NT2/D1 (cell line): Measurements from ENCODE around the gene MAP1A.

Experiments used
- DNase-seq: peaks from one replicate; pipeline ENCODE4 v3.0.0-alpha.2; 2011; ENCODE audit warnings: low read depth, low spot score
- H3K27me3 ChIP-seq: 2 replicates; pipeline ENCODE4 v1.6.0; 2011; ENCODE audit warnings: mild to moderate bottlenecking; ENCODE audit not compliant: insufficient read length, insufficient read depth
- H3K36me3 ChIP-seq: 2 replicates; pipeline ENCODE4 v1.6.1; 2011; ENCODE audit warnings: mild to moderate bottlenecking, low read length, mixed read lengths; ENCODE audit not compliant: insufficient read depth, insufficient read length
- H3K4me1 ChIP-seq: 2 replicates; pipeline ENCODE4 v1.5.1; 2011; ENCODE audit not compliant: insufficient read depth, insufficient read length
- H3K4me3 ChIP-seq: 2 replicates; pipeline ENCODE4 v1.5.1; 2011; ENCODE audit warnings: low read depth; ENCODE audit not compliant: insufficient read length
- H3K9ac ChIP-seq: 2 replicates; pipeline ENCODE4 v1.6.0; 2011; ENCODE audit warnings: low read depth; ENCODE audit not compliant: insufficient read length
- H3K9me3 ChIP-seq: 2 replicates; pipeline ENCODE4 v1.5.1; 2011; ENCODE audit warnings: mild to moderate bottlenecking, low read length; ENCODE audit not compliant: insufficient read depth
- SUZ12 ChIP-seq: IDR thresholded peaks from 2 replicates; pipeline ENCODE4 v1.6.1; 2011; ENCODE audit not compliant: insufficient read length, insufficient read depth; ENCODE audit errors: extremely low read depth
- YY1 ChIP-seq: IDR thresholded peaks from 2 replicates; pipeline ENCODE4 v1.6.1; 2011; ENCODE audit not compliant: insufficient read length, insufficient read depth
- ZNF274 ChIP-seq: IDR thresholded peaks from 2 replicates; pipeline ENCODE4 v1.6.1; 2011; ENCODE audit warnings: mild to moderate bottlenecking, low read depth, low read length

Gene MAP1A

DNA sequence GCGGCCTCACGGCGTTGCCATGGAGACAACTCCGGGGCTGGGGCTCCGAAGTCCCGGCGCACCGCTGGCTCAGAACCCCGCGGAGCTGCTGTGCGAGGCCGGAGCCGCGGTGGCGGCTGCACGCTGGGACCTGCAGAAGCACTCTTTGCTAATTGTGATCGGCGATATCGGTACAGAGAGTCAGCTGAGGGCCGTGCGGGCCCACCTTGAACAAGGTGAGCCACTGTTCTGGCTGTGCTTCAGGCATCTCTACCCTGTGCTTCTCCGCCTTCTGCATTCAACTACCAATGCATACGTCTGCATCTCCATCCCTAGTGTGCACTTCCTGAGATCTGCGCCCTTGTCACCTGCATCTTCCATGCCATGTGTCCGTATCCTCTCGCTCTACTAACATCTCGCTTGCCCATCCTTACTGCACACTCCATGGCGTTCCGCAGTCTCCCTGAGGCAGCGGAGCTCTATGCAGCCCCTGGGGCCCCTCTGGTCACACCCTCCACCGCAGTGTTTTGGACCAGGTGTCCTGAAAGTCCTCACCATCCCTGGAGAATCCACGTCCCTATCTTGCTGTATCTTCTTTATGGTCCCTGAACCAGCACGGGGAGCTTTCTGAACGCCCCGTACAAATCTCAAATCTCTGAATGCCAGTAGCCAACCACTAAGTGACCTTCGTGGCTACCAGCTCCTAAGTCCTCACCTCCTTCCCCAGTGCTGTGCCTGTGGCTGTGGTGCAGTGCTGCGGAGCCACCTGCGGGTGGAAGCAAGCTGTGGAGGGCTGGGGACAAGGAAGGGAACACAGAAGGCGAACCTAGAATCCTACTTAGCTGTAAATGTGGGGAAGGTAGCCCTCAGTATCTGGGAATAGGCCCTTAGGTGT lies 6.2 kb upstream of the MAP1A start:
- DNase-seq = no peak
- Histone ChIP-seq H3K4me3 (peak overlapping the region; percentile 42), H3K27me3 (peaks cover 27% of the 10 kb centered on the region), H3K4me1 (peaks cover 12% of the 10 kb centered on the region), H3K36me3 (no peaks in the 10 kb centered on the region), H3K9ac (peak overlapping the region; percentile 33), H3K9me3 (no peaks in the 10 kb centered on the region)
- TF ChIP-seq SUZ12 (no peak), ZNF274 (no peak), YY1 (no peak)

DNA sequence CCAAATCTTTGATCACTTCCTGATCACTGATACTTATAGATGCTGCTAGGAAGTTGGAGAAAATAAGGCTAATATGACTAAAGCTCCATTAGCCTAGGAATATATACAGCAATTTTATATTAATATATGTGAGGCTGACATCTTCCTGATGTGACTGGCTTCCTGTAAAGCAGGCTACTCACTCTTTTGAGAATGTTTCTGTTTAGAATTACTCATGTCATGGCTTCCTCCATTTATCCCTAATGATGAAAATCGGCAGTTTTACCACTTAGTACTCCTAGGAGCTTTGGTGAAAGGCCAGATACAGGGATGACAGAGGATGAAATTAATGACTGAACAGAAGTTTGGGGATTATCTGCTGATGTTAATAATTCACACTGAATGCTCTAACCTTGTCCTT lies 3.9 kb upstream of the MAP1A start:
- Histone ChIP-seq H3K9ac (no peak overlapping the region), H3K4me1 (peaks cover 12% of the 10 kb centered on the region), H3K27me3 (peaks cover 27% of the 10 kb centered on the region), H3K36me3 (no peaks in the 10 kb centered on the region), H3K9me3 (no peaks in the 10 kb centered on the region), H3K4me3 (no peak overlapping the region)
- no peak for TF ChIP-seq SUZ12
- no peak for DNase-seq

DNA sequence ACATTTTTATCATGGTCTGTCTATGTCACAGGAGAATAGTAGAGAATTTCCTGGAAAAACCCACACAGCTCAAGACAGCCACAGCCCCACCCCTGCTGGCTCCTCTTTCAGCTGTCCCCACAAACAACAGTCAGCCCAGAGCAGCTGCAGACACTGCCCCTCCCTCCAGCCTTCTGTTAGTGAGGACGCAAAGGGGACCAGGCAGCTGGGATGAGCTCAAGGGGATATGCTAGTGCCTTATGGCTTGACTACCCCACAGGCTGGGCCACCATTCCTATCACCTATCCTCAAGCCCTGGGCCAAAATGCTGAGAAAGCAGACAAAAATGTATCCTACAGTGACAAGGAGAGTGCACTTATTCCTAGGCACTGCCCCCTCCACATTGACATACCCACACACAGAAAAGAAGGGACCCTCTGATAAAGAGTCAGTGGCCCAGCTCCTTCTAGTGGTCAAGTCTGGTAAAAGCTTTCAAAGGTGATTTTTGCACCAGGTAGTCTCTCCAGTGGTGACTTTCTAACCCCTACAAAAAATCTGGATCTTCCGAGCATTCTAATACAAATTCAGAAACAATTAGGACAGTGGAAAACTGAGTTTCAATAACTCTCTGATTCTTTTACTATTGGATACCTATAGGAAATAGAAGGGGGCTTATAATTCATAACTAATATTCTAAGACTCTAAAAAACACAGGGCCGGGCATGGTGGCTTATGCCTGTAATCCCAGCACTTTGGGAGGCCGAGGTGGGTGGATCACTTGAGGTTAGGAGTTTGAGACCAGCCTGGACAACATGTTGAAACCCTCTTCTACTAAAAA lies 3.0 kb upstream of the MAP1A start:
- DNase-seq = no peak

DNA sequence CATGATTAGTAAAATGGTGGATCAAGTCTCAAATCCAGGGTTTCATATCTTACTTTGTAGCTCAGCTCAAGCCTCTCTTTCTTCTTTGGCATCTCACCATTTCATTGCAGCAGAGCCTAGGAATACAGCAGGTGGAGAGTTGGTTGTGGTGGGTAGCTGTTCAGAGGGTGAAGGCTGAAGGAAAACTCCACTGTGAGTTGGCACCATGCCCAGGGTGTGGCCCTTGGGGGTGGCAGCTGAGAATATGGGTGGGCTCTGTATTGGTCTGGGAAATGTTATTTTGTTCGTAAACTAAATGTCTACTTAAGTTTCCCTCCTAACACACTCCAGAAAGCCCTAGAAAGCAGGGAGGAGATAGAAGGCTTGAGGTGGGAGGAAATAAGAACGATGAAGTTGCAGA lies 1.7 kb upstream of the MAP1A start:
- peaks cover 43% of the 10 kb centered on the region for H3K27me3 ChIP-seq
- peaks cover 7% of the 10 kb centered on the region for H3K36me3 ChIP-seq
- DNase-seq = no peak
- TF ChIP-seq SUZ12 = no peak
- no peak for TF ChIP-seq ZNF274
- TF ChIP-seq YY1 = no peak
- no peak overlapping the region for H3K4me3 ChIP-seq
- peaks cover 8% of the 10 kb centered on the region for H3K4me1 ChIP-seq
- no peaks in the 10 kb centered on the region for H3K9me3 ChIP-seq
- peak overlapping the region; percentile 8 for H3K9ac ChIP-seq

More for the DNA sequence above, 3.0 kb upstream of the MAP1A start:
- H3K36me3 ChIP-seq = no peaks in the 10 kb centered on the region
- no peak for TF ChIP-seq YY1
- no peak for TF ChIP-seq ZNF274
- TF ChIP-seq SUZ12 = no peak
- peak overlapping the region; percentile 12 for H3K9ac ChIP-seq
- no peaks in the 10 kb centered on the region for H3K9me3 ChIP-seq
- H3K4me3 ChIP-seq = no peak overlapping the region
- peaks cover 8% of the 10 kb centered on the region for H3K4me1 ChIP-seq
- H3K27me3 ChIP-seq = peaks cover 36% of the 10 kb centered on the region

DNA sequence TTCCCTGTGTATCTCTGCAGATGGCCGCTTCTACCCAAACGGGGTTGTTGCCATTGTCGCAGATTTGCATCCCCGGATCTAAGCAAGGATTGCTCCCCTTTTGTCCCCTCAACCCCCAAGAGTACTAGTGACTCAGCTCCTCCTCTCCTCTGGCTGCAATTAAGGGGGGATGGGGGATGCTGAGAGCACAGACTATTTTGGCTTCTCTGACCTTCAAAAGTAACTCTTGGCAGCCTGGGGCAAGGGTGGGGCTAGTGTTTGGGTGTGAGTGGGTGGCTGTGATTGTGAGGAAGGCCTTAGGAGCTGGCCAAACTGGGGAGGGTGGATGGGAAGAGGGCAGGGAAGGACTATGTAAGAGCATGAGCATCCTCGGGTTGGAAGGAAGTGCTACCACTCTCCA lies 1.2 kb upstream of the MAP1A start:
- Histone ChIP-seq H3K4me1 (peaks cover 6% of the 10 kb centered on the region), H3K27me3 (peaks cover 40% of the 10 kb centered on the region), H3K36me3 (peaks cover 11% of the 10 kb centered on the region), H3K9me3 (no peaks in the 10 kb centered on the region), H3K4me3 (no peak overlapping the region), H3K9ac (peak overlapping the region; percentile 8)
- TF ChIP-seq ZNF274 = no peak
- no peak for TF ChIP-seq SUZ12
- TF ChIP-seq YY1 = no peak
- no peak for DNase-seq

DNA sequence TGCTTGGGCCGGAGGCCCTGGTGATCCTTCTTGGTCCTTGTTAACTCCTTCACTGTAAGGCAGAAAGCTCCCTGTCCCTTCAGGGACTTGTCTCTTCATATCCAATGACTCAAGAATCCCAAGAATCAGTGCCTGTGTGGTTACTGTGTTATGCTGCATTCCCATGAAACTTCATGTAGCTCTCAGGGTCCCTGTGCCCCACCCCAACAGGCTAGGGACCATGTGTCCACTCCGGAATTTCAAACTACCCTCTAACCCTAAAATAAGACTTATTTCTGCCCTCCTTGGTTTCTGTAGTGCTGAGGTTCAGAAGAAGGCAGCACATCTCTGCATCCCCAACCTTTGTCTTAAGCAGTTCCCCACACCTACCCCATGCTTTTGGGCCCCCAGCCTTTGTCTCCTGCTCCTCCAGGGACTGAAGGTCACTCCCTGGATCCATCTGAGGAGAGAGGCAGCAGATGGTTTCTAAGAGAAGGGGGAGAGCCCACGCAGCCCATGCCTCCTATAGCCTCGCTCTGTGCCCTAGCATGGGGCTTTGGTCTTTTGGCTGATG lies 531 bp upstream of the MAP1A start:
- Histone ChIP-seq H3K9ac (peak overlapping the region; percentile 59), H3K4me1 (no peaks in the 10 kb centered on the region), H3K36me3 (peaks cover 18% of the 10 kb centered on the region), H3K4me3 (peak overlapping the region; percentile 27), H3K9me3 (no peaks in the 10 kb centered on the region), H3K27me3 (peaks cover 33% of the 10 kb centered on the region)
- DNase-seq = no peak
- TF ChIP-seq SUZ12 = no peak
- TF ChIP-seq ZNF274 = no peak
- TF ChIP-seq YY1 = no peak

GRCh38 chr15:43518197-43518761 lies 871 bp downstream of the MAP1A start:
- H3K9me3 ChIP-seq = no peaks in the 10 kb centered on the region
- peaks cover 20% of the 10 kb centered on the region for H3K27me3 ChIP-seq
- DNase-seq = no peak
- peaks cover 32% of the 10 kb centered on the region for H3K36me3 ChIP-seq
- H3K4me3 ChIP-seq = peak overlapping the region; percentile 58
- TF ChIP-seq ZNF274 (no peak), YY1 (no peak), SUZ12 (no peak)
- no peaks in the 10 kb centered on the region for H3K4me1 ChIP-seq
- H3K9ac ChIP-seq = peak overlapping the region; percentile 70
